Epithelial cell of esophagus (primary cell): ENCODE data around the gene COIL.

ENCODE experiments used
- DNase-seq: peaks from one replicate; pipeline ENCODE4 v3.0.0; 2010; ENCODE audit warnings: low read depth
- H3K4me3 ChIP-seq: 2 replicates; pipeline ENCODE4 v1.5.1; 2011; ENCODE audit warnings: mild to moderate bottlenecking, low read length, control low read depth
- TF ChIP-seq, protein P1 (sequence below): IDR thresholded peaks from 2 replicates; pipeline ENCODE4 v1.5.1; 2011; ENCODE audit warnings: low read depth, mild to moderate bottlenecking, low read length, control low read depth, inconsistent platforms; ENCODE audit not compliant: insufficient read depth; ENCODE audit errors: missing control alignments

Gene COIL

DNA sequence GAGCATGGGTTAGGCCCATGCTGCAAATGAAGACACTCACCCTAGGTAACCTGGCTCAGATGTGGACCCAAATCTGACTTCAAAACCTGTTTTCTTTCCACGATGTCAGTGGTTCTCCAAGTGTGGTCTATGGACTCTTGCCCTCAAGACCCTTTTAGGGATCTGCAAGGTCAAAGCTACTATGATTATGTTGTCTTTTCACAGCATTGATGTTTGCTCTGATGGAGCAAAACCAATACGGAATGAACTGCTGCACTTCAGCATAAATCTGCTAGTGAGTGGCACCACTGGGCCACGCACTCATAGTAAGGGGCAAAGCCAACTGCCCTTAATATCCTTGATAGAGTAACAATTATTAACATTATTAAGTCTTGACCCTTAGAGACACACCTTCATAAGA lies 25.4 kb downstream of the COIL start:
- DNase-seq = no peak
- TF ChIP-seq, protein P1, sequence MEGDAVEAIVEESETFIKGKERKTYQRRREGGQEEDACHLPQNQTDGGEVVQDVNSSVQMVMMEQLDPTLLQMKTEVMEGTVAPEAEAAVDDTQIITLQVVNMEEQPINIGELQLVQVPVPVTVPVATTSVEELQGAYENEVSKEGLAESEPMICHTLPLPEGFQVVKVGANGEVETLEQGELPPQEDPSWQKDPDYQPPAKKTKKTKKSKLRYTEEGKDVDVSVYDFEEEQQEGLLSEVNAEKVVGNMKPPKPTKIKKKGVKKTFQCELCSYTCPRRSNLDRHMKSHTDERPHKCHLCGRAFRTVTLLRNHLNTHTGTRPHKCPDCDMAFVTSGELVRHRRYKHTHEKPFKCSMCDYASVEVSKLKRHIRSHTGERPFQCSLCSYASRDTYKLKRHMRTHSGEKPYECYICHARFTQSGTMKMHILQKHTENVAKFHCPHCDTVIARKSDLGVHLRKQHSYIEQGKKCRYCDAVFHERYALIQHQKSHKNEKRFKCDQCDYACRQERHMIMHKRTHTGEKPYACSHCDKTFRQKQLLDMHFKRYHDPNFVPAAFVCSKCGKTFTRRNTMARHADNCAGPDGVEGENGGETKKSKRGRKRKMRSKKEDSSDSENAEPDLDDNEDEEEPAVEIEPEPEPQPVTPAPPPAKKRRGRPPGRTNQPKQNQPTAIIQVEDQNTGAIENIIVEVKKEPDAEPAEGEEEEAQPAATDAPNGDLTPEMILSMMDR = no peak
- no peak overlapping the region for H3K4me3 ChIP-seq

DNA sequence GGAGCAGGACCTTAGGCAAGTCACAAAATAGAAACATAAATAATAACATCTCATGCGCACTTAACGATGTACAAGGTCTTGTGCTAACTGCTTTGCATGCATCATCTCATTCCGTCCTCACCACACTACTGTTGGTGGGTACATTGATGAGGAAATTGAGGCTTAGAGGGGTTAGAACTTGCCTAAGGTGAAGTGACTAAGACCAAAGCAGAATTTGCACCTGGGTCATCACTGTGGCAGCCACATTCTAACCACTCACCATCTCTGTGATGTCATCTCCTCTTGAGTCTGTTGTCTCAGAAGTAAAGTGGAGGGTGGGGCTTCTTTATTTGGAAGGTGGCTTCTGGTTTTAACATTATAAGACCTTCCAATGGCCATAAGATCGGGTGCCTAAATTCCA lies 26.6 kb downstream of the COIL start:
- H3K4me3 ChIP-seq = no peak overlapping the region
- DNase-seq = peak; percentile 88
- TF ChIP-seq, protein P1 = no peak

DNA sequence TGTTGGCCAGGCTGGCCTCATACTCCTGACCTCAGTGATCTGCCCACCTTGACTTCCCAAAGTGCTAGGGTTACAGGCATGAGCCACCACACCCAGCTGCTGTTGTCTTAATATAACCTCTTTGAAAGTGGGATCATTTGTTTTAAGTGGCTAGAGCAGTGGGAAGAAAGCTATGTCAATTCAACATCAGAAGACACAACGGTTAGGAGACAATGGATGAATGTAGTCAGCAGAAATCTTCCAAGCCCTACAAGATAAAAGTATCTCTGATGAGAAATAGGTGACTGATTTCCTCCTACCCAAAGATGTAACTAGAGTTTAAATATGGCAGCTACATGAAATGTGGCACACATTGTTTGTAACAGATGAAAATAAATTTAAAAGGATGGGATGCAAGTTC lies 27.0 kb downstream of the COIL start:
- TF ChIP-seq, protein P1 = no peak
- no peak for DNase-seq
- H3K4me3 ChIP-seq = no peak overlapping the region

DNA sequence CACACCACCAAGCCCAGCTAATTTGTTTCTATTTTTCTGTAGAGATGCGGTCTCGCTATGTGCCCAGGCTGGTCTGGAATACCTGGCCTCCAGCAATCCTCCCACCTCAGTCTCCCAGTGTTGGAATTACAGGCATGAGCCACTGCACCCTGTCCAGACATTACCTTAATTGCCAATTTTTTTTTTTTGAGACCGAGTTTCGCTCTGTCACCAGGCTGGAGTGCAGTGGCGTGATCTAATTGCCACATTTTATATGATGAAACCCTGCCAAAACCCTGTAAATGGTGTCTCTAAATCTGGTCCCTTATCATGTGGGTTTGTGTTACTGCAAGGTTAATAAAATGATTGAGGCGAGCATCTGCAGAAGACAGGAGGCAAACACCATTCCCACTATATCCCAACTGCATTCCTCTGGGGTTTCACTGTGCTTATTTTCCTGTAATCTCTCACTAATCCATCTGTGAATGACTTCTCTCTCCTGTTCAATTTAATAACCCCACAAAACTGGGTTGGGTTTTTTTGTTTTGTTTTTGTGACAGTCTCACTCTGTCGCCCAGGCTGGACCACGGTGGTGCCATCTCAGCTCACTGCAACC lies 27.6 kb downstream of the COIL start:
- TF ChIP-seq, protein P1 = no peak
- no peak overlapping the region for H3K4me3 ChIP-seq
- DNase-seq = no peak

DNA sequence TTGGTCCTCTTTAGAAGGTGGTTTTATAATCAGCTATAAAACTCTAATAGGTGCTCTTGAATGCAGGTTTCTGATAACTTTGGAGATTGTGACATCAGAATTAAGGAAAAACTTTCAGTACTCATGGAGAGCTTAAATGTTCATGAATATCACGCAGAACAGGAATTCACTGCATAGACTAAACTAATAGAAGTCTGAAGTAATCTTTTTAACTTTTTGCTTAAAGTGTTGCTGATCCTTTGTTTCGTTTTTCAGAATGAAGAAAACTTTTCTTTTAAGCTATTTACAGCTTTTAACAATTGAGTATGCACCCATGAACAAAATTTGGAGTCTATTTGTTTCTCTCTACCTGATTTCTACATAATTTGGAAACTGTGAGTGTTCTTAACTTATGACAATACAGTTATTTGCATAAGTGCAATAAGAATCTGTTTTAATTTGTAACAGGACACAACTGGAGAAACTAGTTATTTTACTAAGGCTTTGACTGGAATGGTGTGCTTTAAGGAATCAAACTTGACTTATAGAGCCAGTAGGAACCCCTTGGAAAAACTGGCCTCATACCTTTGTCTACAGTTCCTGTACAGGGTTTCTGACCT lies 30.0 kb downstream of the COIL start:
- TF ChIP-seq, protein P1 = no peak

DNA sequence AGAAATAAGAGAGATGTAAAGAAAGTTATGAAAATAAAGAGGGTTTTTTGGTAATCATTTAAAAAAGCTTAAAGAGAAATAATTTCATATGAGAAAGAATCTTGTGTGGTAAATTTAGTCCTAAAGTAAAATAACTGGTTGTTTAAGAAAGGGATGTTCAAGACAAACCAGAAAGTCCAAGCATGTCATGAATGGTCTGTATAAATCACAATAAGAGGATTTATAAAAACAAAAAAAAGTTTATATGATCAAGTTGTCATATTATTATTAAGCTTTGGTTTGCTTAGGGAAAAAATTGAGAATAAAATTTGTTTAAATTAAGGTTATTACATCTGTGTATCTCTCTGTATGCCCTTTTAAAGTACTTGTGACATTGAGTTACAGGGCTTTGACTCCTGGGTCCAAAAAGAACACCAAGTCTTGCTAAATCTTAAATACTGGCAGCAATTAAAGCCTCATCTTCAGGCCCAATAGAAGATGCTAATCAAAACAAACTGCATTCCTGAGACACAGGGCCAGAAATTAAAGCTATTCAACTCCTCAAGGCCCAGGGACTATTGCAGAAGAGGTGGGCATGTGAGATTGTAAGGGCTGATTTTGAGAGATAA lies 31.4 kb downstream of the COIL start:
- no peak overlapping the region for H3K4me3 ChIP-seq
- TF ChIP-seq, protein P1 = no peak
- DNase-seq = no peak

More for the DNA sequence above, 30.0 kb downstream of the COIL start:
- DNase-seq = no peak
- no peak overlapping the region for H3K4me3 ChIP-seq
